Epithelial cell of esophagus (primary cell): ENCODE measurements around the gene GRIK2.
"Not testable (repeated sequence)": the region's sequence is repeated elsewhere in the genome, so short reads cannot be mapped to it uniquely, and the experiment has no call there.

ENCODE experiments used
- DNase-seq: peaks from one replicate; pipeline ENCODE4 v3.0.0; 2010; ENCODE audit warnings: low read depth
- H3K4me3 ChIP-seq: 2 replicates; pipeline ENCODE4 v1.5.1; 2011; ENCODE audit warnings: mild to moderate bottlenecking, low read length, control low read depth
- CTCF ChIP-seq: IDR thresholded peaks from 2 replicates; pipeline ENCODE4 v1.5.1; 2011; ENCODE audit warnings: low read depth, mild to moderate bottlenecking, low read length, control low read depth, inconsistent platforms; ENCODE audit not compliant: insufficient read depth; ENCODE audit errors: missing control alignments

Gene GRIK2

DNA sequence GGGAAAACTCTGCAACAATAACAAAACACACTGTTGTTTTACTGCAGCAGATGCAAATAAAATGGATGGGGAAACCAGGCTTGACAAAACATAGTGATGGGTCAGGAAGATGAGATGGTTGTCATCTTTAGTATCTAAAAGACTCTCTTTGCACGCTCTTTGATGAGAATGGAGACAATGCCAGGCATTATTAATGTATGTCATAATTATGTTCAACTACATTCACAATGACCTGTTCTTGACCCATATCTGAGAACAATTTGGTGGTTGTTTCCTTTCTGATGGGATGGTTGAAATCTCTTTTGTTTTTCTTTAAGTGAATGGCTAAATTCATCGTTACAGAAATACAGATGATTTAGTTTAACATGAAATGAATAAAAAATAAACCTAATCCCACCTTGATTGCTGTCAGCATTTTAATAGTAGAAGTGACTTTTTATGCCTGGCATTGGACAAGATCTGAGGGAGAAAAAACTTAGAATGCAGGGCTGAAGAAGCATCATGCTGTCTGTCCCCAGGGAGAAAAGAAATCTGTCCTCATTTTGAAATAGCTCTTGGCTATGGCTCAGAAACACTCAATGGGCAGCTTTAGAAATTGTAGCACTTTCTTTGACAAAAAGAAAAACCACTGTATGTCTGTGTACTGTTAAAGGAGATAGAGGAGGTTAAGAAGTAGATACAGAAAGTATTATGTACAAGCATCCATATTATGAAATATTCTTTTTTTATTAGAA is 12.4 kb upstream of the GRIK2 start:
- H3K4me3 ChIP-seq: no peak overlapping the region
- no peak for TF ChIP-seq CTCF
- DNase-seq: no peak

DNA sequence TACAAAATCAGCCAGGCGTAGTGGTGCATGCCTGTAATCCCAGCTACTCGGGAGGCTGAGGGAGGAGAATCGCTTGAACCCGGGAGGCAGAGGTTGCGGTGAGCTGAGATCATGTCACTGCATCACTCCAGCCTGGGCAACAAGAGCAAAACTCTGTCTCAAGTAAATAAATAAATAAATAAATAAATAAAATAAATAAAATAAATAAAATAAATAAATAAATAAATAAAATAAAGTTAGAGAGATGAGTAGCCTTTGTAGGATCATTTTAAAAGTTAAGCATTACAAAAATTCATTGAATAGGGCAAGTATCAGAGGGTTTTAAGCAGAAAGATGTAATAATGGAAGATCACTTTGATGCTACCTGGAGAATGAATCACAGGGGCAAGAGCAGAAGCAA is 9.8 kb upstream of the GRIK2 start:
- H3K4me3 ChIP-seq, DNase-seq: not testable (repeated sequence)

GRCh38 chr6:101386982-101387381 is 6.5 kb upstream of the GRIK2 start:
- peak; percentile 66 for TF ChIP-seq CTCF
- peak; percentile 49 for DNase-seq
- H3K4me3 ChIP-seq: no peak overlapping the region

GRCh38 chr6:101391772-101392585 is 1.5 kb upstream of the GRIK2 start:
- H3K4me3 ChIP-seq: no peak overlapping the region
- DNase-seq: peak; percentile 30
- no peak for TF ChIP-seq CTCF

GRCh38 chr6:101392586-101393230 is 800 bp upstream of the GRIK2 start:
- no peak for TF ChIP-seq CTCF
- DNase-seq: no peak
- H3K4me3 ChIP-seq: peak overlapping the region; percentile 48

DNA sequence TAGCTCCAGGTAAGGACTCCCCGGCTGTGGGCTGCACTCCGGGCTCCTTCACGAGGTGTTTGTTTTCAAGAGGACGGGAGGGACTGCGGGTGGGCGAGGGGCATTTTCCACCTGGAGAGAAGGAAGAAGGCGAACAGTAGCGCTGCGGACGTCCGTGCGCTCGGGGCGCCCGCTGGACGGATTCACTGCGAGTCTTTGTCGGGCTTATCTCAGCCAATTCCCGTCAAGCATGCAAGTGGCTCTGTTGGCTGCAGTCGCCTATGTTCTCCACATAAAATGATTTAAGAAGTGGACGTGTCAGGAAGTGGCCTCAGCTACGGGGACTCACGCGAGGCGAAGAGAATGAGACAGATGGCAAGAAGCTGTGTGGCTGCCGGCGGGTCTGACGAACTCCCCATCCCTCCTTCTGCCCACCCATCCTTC is 332 bp downstream of the GRIK2 start:
- H3K4me3 ChIP-seq: peak overlapping the region; percentile 48
- TF ChIP-seq CTCF: no peak
- peak; percentile 24 for DNase-seq

DNA sequence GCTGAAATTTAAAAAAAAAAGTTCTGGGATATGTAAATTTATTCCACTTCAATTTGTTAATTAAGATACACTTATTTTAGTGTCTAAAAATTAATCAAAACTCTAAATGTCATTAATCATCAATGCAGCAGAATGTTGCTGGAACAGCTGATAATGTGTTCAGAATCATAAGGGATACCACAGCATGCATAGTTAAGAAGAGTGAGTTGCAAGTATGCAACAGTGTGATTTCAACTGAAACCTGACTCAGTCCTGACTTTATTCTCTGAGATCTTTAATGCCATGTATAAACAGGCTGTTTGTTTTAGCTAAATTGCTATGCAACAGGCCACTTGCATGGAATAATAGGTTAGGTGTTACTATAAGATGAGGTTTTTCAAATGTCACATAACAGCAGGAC is 1.4 kb downstream of the GRIK2 start:
- TF ChIP-seq CTCF: no peak
- H3K4me3 ChIP-seq: no peak overlapping the region
- DNase-seq: no peak
